Heart right ventricle (tissue), 16 donors: ENCODE measurements around the gene MAP3K13. TPM values are rescaled to one million over a fixed set of nuclear protein-coding genes. Genes with fewer than 3 reads are reported as not detected.

Experiments
- ATAC-seq, 8 donors: fragments of 200-7000 bp; cut with Tn5 transposase; one replicate each; pipeline ENCODE4 v1.9.1; 2020; ENCODE audit warnings: mild to moderate bottlenecking in 8 of 8, moderate library complexity in 8 of 8, moderate number of reproducible peaks in 1 of 8
- DNase-seq, 2 donors: peaks; one replicate each; pipeline ENCODE4 v3.0.0-alpha.2; 2020
- H3K27ac ChIP-seq, 10 donors: fragments of 200-600 bp; sonication (generic) in 2 of 10; one replicate each; pipeline versions ENCODE4 v1.5.0 to v1.8.0; 2020 to 2022; ENCODE audit warnings: mild to moderate bottlenecking in 3 of 10
- H3K27me3 ChIP-seq, 7 donors: fragments of 200-600 bp; one replicate each; pipeline ENCODE4 v1.8.0; 2021 to 2022; ENCODE audit warnings: mild to moderate bottlenecking in 2 of 7
- H3K36me3 ChIP-seq, 9 donors: fragments of 200-600 bp; sonication (generic) in 1 of 9; one replicate each; pipeline versions ENCODE4 v1.5.0 to v1.8.0; 2020 to 2022; ENCODE audit warnings: mild to moderate bottlenecking in 2 of 9
- H3K4me1 ChIP-seq, 9 donors: fragments of 200-600 bp; sonication (generic) in 1 of 9; one replicate each; pipeline versions ENCODE4 v1.5.0 to v1.8.0; 2020 to 2022; ENCODE audit warnings: mild to moderate bottlenecking in 4 of 9
- H3K4me3 ChIP-seq, 10 donors: fragments of 200-600 bp; sonication (generic) in 2 of 10; one replicate each; pipeline versions ENCODE4 v1.5.0 to v1.8.0; 2020 to 2022; ENCODE audit warnings: mild to moderate bottlenecking in 7 of 10, moderate library complexity in 2 of 10
- H3K9me3 ChIP-seq, 11 donors: fragments of 200-600 bp in 10 of 11; sonication (generic) in 2 of 11; one replicate each; pipeline versions ENCODE4 v1.5.0 to v1.8.0; 2013 to 2022; ENCODE audit warnings: mild to moderate bottlenecking in 2 of 11, control low read depth in 1 of 11, moderate library complexity in 1 of 11
- WGBS, 2 donors: extraction: QIAGEN DNeasy Blood & Tissue Kit; methylation state at CpG; one replicate each; pipeline ENCODE4 v1.1.7; 2013; ENCODE audit warnings: inconsistent platforms in 1 of 2; 5-methylcytosine and 5-hydroxymethylcytosine counted together
- intact Hi-C, 10 donors: fragments of 100-400 bp; cut with DNase I; formaldehyde crosslinking; loops; one replicate each; pipeline versions ENCODE4 v1.11.1 to v1.14.2; 2022
- polyA plus RNA-seq, 2 donors: library from polyadenylated mRNA; stranded (reverse); fragments of 200-250 nt; gene quantifications; one replicate each; pipeline ENCODE4 v1.2.3, GENCODE V29; 2013
- total RNA-seq, 10 donors: library from RNA; stranded (reverse); fragmentation: NEBNext Ultra II Directional in 3 of 10; extraction: Animal tissue kit (Norgen Biotek cat#: 25700) in 3 of 10; gene quantifications; one replicate each; pipeline versions ENCODE4 v1.2.1 to v1.2.4, GENCODE V29; 2021 to 2023
- TF ChIP-seq, protein P1 (sequence below), 9 donors: fragments of 200-600 bp; sonication (generic) in 2 of 9; IDR thresholded peaks; one replicate each; pipeline versions ENCODE4 v1.5.0 to v1.8.0; 2021 to 2022; ENCODE audit warnings: antibody characterized with exemption in 9 of 9, mild to moderate bottlenecking in 5 of 9, moderate library complexity in 1 of 9
- donor health status: Arrhythmogenic right ventricular cardiomyopathy.
- donor health status: ischemic (EF 13 %, LVEDD 7.1; RV severe dilation, severe dysfunction).
- donor health status: healthy with polysubstance abuse.
- donor health status: DM: no; HTN: yes; CAD: no.
- donor health status: DM: no; HTN: no; CAD: no.
- donor health status: ischemic (EF 25% LVEDD 6.9; RV normal size, moderate dysfunction).
- donor health status: ischemic (EF 25% LVEDD 5.7; RV mildly dilated, moderate dysfunction).
- donor health status: healthy.
- donor health status: DM: yes; HTN: yes; CAD: no.
- donor health status: Ischemic cardiomyopathy.
- donor health status: ischemic (EF 35%, LVEDD 5.7; RV mildly dilated, moderate dysfunction).
- donor health status: nonischemic (EF 11% LVEDD 7.7; RV severe dilation, severe dysfunction).
- donor health status: DM: yes; HTN: yes; CAD: no.
- donor health status: PGD.
- donor health status: ischemic (EF 29% LVEDD 5.4; RV normal size, mild dysfunction).
- donor health status: nonischemic (EF 23%, LVEDD 6.1; RV moderate dilation, normal function).

The MAP3K13 gene
- total and polyA plus RNA-seq, 12 donors, result 7.1 to 14.9 (median 10.5) TPM

DNA sequence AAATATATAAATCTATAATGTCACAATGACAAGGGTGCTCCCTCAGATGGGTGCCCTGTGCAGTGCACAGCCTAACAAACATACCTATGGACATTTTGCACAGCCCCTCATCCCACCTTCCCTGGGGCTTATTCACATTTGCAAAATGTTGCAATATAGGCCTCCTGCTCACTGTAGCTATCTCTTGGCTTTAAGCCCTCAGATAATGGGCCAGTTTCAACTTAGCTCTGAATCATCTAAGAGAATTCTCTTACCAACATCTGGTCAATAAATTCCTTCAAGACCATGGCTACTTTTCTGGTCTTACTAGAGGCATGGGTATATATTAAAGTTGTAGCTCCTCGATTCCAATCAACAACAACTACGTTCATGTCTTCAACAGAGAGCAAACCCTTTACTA, 171.6 kb downstream of the MAP3K13 start:
- WGBS, 2 donors, result 85 to 90% methylated on average over 2 of the region's 2 CpGs
- TF ChIP-seq, protein P1, sequence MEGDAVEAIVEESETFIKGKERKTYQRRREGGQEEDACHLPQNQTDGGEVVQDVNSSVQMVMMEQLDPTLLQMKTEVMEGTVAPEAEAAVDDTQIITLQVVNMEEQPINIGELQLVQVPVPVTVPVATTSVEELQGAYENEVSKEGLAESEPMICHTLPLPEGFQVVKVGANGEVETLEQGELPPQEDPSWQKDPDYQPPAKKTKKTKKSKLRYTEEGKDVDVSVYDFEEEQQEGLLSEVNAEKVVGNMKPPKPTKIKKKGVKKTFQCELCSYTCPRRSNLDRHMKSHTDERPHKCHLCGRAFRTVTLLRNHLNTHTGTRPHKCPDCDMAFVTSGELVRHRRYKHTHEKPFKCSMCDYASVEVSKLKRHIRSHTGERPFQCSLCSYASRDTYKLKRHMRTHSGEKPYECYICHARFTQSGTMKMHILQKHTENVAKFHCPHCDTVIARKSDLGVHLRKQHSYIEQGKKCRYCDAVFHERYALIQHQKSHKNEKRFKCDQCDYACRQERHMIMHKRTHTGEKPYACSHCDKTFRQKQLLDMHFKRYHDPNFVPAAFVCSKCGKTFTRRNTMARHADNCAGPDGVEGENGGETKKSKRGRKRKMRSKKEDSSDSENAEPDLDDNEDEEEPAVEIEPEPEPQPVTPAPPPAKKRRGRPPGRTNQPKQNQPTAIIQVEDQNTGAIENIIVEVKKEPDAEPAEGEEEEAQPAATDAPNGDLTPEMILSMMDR (IDR thresholded peaks at IDR 0.05), result no peak
- Histone ChIP-seq H3K36me3 (no peaks in the 10 kb centered on the region), H3K4me3 (no peak overlapping the region), H3K9me3 (no peaks in the 10 kb centered on the region), H3K27me3 (no peaks in the 10 kb centered on the region), H3K27ac (no peak overlapping the region), H3K4me1 (peaks cover 0 to 13% (median 0%) of the 10 kb centered on the region in 9 donors)
- DNase-seq (no peak), ATAC-seq (no peak)
- intact Hi-C loops, result no loop called here

GRCh38 chr3:185537369-185537970, 174.5 kb downstream of the MAP3K13 start:
- peak overlapping the region in 7 of 10 donors; percentile 20 to 62 (median 48) for H3K27ac ChIP-seq
- WGBS, 2 donors, result 29 to 56% methylated on average over 9 of the region's 9 CpGs
- DNase-seq (peak in 1 of 2 donors; percentile 23), ATAC-seq (peak; percentile 64 to 97 (median 88))
- no peaks in the 10 kb centered on the region for H3K36me3 ChIP-seq
- H3K4me1 ChIP-seq, result peaks cover 0 to 13% (median 0%) of the 10 kb centered on the region in 9 donors
- peaks cover 0 to 3% (median 0%) of the 10 kb centered on the region in 7 donors for H3K27me3 ChIP-seq
- H3K4me3 ChIP-seq, result no peak overlapping the region
- intact Hi-C loops, result no loop called here
- H3K9me3 ChIP-seq, result no peaks in the 10 kb centered on the region
- TF ChIP-seq, protein P1 (IDR thresholded peaks at IDR 0.05), result no peak

Other genes with a start within 250 kb of the MAP3K13 start
- 1 to 10 TPM; 1.4 to 2.2 (median 1.7) TPM for gene C3orf70, start 210.1 kb upstream of the MAP3K13 start, total RNA-seq
- gene C3orf70, start 210.1 kb upstream of the MAP3K13 start, polyA plus RNA-seq, result 1 to 10 TPM in 1 of 2 donors, under 1 TPM in 1; 0.75 to 1.2 TPM
- 10 to 100 TPM; 15.0 to 31.0 (median 20.4) TPM for gene EHHADH, start 109.1 kb upstream of the MAP3K13 start, total RNA-seq
- 1 to 10 TPM; 3.8 to 4.4 TPM for gene EHHADH, start 109.1 kb upstream of the MAP3K13 start, polyA plus RNA-seq
- gene TMEM41A, start 135.9 kb downstream of the MAP3K13 start, total RNA-seq, result 10 to 100 TPM in 8 of 10 donors, 1 to 10 TPM in 2; 8.8 to 12.7 (median 11.5) TPM
- gene TMEM41A, start 135.9 kb downstream of the MAP3K13 start, polyA plus RNA-seq, result 1 to 10 TPM; 8.7 to 9.4 TPM
- gene LIPH, start 189.5 kb downstream of the MAP3K13 start, total RNA-seq, result 1 to 10 TPM in 1 of 10 donors, under 1 TPM in 9; 0.12 to 1.7 (median 0.42) TPM
- gene LIPH, start 189.5 kb downstream of the MAP3K13 start, polyA plus RNA-seq, result not detected
- gene SENP2, start 223.2 kb downstream of the MAP3K13 start, total RNA-seq, result 10 to 100 TPM; 26.6 to 46.5 (median 39.0) TPM
- 1 to 10 TPM; 7.9 to 8.0 TPM for gene SENP2, start 223.2 kb downstream of the MAP3K13 start, polyA plus RNA-seq